Mononuclear cell (primary cell): ENCODE data around the gene RHEBL1. TPM values are rescaled to one million over a fixed set of nuclear protein-coding genes. Genes with fewer than 3 reads are reported as not detected.

Source experiments
- total RNA-seq: library from RNA; depleted of rRNA; stranded (reverse); fragments of >200 nt; gene quantifications from one replicate; pipeline ENCODE4 v1.2.3, GENCODE V29; 2012

Gene RHEBL1
- total RNA-seq, 1 donor: 2.5 TPM

Other genes with a start within 250 kb of the RHEBL1 start
- 51.9 TPM for gene DDX23, start 217.8 kb downstream of the RHEBL1 start, total RNA-seq
- gene RND1, start 204.1 kb downstream of the RHEBL1 start, total RNA-seq: 6.2 TPM
- 25.0 TPM for gene FKBP11, start 144.5 kb downstream of the RHEBL1 start, total RNA-seq
- gene ARF3, start 112.5 kb downstream of the RHEBL1 start, total RNA-seq: 38.2 TPM
- 0.94 TPM for gene WNT10B, start 98.2 kb downstream of the RHEBL1 start, total RNA-seq
- 0.10 TPM for gene WNT1, start 91.7 kb downstream of the RHEBL1 start, total RNA-seq
- 0.21 TPM for gene DDN, start 70.6 kb downstream of the RHEBL1 start, total RNA-seq
- 29.8 TPM for gene PRKAG1, start 51.2 kb downstream of the RHEBL1 start, total RNA-seq
- 47.8 TPM for gene KMT2D, start 9.2 kb downstream of the RHEBL1 start, total RNA-seq
- gene DHH, start 24.8 kb upstream of the RHEBL1 start, total RNA-seq: 0.21 TPM
- gene LMBR1L, start 40.9 kb upstream of the RHEBL1 start, total RNA-seq: 133 TPM
- 216 TPM for gene TUBA1B, start 61.4 kb upstream of the RHEBL1 start, total RNA-seq
- 285 TPM for gene TUBA1A, start 119.1 kb upstream of the RHEBL1 start, total RNA-seq
- gene TUBA1C, start 195.1 kb upstream of the RHEBL1 start, total RNA-seq: 52.3 TPM
- not detected for gene PRPH, start 225.2 kb upstream of the RHEBL1 start, total RNA-seq